Measurements from ENCODE around the gene TAF5L. TPM values are rescaled to one million over a fixed set of nuclear protein-coding genes. Genes with fewer than 3 reads are reported as not detected.
"Not testable (repeated sequence)": the region's sequence is repeated elsewhere in the genome, so short reads cannot be mapped to it uniquely, and the experiment has no call there.

TAF5L gene
- total RNA-seq, 1 donor from 2014 or later, result 26.9 TPM

- no peak for DNase-seq (ENCODE audit: low spot score)
These were observed 22.4 kb downstream of the TAF5L start for GRCh38 chr1:229603371-229604005.

- DNase-seq (ENCODE audit: low spot score), result no peak
These were observed 25.7 kb downstream of the TAF5L start for GRCh38 chr1:229600229-229600628.

GRCh38 chr1:229599218-229599954 is 26.5 kb downstream of the TAF5L start:
- DNase-seq (ENCODE audit: low spot score), result no peak

GRCh38 chr1:229597877-229598276 is 28.0 kb downstream of the TAF5L start:
- no peak for DNase-seq (ENCODE audit: low spot score)

GRCh38 chr1:229596925-229597699 is 28.8 kb downstream of the TAF5L start:
- peak; percentile 49 for DNase-seq (ENCODE audit: low spot score)

GRCh38 chr1:229595876-229596275 is 30.0 kb downstream of the TAF5L start:
- not testable (repeated sequence) for DNase-seq (ENCODE audit: low spot score)

- DNase-seq (ENCODE audit: low spot score), result no peak
These were observed 31.5 kb downstream of the TAF5L start for GRCh38 chr1:229594227-229595008.

GRCh38 chr1:229593800-229594199 is 32.1 kb downstream of the TAF5L start:
- no peak for DNase-seq (ENCODE audit: low spot score)

- no peak for DNase-seq (ENCODE audit: low spot score)
These were observed 35.8 kb downstream of the TAF5L start for GRCh38 chr1:229590119-229590518.

- no peak for DNase-seq (ENCODE audit: low spot score)
These were observed 40.6 kb downstream of the TAF5L start for GRCh38 chr1:229585338-229585737.

GRCh38 chr1:229582715-229583114 is 43.2 kb downstream of the TAF5L start:
- DNase-seq (ENCODE audit: low spot score), result no peak

GRCh38 chr1:229582011-229582694 is 43.8 kb downstream of the TAF5L start:
- DNase-seq (ENCODE audit: low spot score), result peak; percentile 57

GRCh38 chr1:229581485-229581884 is 44.4 kb downstream of the TAF5L start:
- no peak for DNase-seq (ENCODE audit: low spot score)

GRCh38 chr1:229579059-229579673 is 46.8 kb downstream of the TAF5L start:
- no peak for DNase-seq (ENCODE audit: low spot score)

GRCh38 chr1:229578168-229579058 is 47.5 kb downstream of the TAF5L start:
- no peak for DNase-seq (ENCODE audit: low spot score)

GRCh38 chr1:229574679-229575442 is 51.1 kb downstream of the TAF5L start:
- no peak for DNase-seq (ENCODE audit: low spot score)

GRCh38 chr1:229572286-229572685 is 53.6 kb downstream of the TAF5L start:
- DNase-seq (ENCODE audit: low spot score), result no peak

GRCh38 chr1:229570891-229571516 is 54.9 kb downstream of the TAF5L start:
- no peak for DNase-seq (ENCODE audit: low spot score)

- DNase-seq (ENCODE audit: low spot score), result no peak
These were observed 55.6 kb downstream of the TAF5L start for GRCh38 chr1:229570305-229570704.

Data from ureter (tissue), 1 donor.